Measurements from ENCODE around the gene A4GALT. TPM values are rescaled to one million over a fixed set of nuclear protein-coding genes. Genes with fewer than 3 reads are reported as not detected.

Gene A4GALT
- total and polyA plus RNA-seq, 2 donors (not counting 3 experiments of a cell fraction or from before 2014, with no cell fraction given) = 5.4 to 20.7 TPM

DNA sequence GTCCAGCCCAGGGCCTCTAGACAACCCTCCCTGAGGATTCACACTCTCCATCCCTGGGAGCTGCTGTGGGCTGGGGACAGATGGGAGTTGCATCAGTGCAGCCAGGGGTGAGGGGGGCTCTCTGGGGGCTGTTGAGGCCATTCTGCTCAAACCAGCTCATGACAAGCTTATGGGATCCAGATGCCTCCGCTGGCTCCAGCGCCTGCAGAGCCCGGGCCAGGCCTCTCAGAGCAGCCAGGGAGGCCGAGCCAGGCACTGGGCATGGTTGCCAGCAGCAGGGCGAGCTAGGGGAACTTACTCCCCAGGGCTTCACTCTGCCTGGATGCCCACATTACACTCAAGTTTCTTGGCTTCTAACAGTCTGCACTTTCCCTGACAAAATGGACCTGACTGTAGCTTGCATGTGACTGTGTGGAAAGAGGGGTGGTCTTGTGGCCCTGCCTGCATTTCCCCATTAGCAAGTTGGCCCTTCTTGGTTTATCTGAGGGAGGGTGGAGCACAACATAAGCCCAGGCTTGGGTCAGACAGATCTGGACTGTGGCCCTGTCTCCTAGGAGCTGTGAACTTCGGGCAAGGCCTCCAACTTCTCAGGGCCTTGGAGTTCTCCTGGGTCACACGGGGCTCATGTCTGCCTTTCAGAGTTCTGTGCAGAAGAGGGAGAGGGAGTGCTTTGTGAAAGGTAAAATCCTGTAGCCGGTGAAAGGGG lies 36.9 kb downstream of the A4GALT start:
- Histone ChIP-seq H3K9me3 (replicated peaks; ENCODE audit: control insufficient read depth, insufficient read depth, low read length) (no peaks in the 10 kb centered on the region), H4K20me1 (replicated peaks; ENCODE audit: control insufficient read depth, extremely low read depth, insufficient read depth, low read length) (no peaks in the 10 kb centered on the region), H2AFZ (ENCODE audit: low read depth, low read length) (no peak overlapping the region), H3K4me3 (replicated peaks in 1 of 3; ENCODE audit: insufficient read depth in 1 of 3, low read depth in 1 of 3, low read length in 3 of 3) (no peak overlapping the region), H3K9me1 (replicated peaks; ENCODE audit: control insufficient read depth, extremely low read depth, insufficient read depth, low read length) (no peaks in the 10 kb centered on the region), H3K27ac (ENCODE audit: insufficient read depth, low read depth, low read length) (no peak overlapping the region), H3K4me1 (ENCODE audit: control insufficient read depth, extremely low read depth, insufficient read depth, low read length) (peaks cover 10% of the 10 kb centered on the region), H3K36me3 (ENCODE audit: control insufficient read depth in 2 of 2, extremely low read depth in 1 of 2, insufficient read depth in 2 of 2, low read length in 2 of 2) (no peaks in the 10 kb centered on the region), H3K79me2 (ENCODE audit: control insufficient read depth, insufficient read depth, low read length) (no peaks in the 10 kb centered on the region), H3K27me3 (ENCODE audit: control insufficient read depth in 2 of 2, insufficient read depth in 2 of 2, low read length in 2 of 2) (no peaks in the 10 kb centered on the region), H3K4me2 (ENCODE audit: insufficient read depth, low read length) (no peak overlapping the region), H3K9ac (replicated peaks; ENCODE audit: extremely low read depth, insufficient read depth, low read length) (no peak overlapping the region)
- DNase-seq (ENCODE audit: low read depth, low spot score) (no peak), FAIRE-seq (no peak)
- POLR2A ChIA-PET = no interaction called here
- BruUV-seq (replicated peaks) = no TSS peak
- dilution Hi-C loops (cut with MboI; ENCODE audit: extremely low pct_ligation_motif_present, low sequenced_read_pairs) (no loop called here), intact Hi-C loops (cut with micrococcal nuclease) (no loop called here)
- TF ChIP-seq MYC (IDR thresholded peaks at IDR 0.05; ENCODE audit: low read depth, low read length) (no peak), CTCF (IDR thresholded peaks at IDR 0.05; ENCODE audit: extremely low read depth in 1 of 2, insufficient read depth in 1 of 2, low read depth in 1 of 2, low read length in 2 of 2) (no peak), POLR2AphosphoS5 (IDR thresholded peaks at IDR 0.05; ENCODE audit: insufficient read depth, low read depth, low read length) (no peak), EZH2 (IDR thresholded peaks at IDR 0.05; ENCODE audit: borderline replicate concordance, low read depth, low read length, severe bottlenecking) (no peak), FOS (IDR thresholded peaks at IDR 0.05; ENCODE audit: borderline replicate concordance, insufficient read depth, low read length) (no peak), JUN (IDR thresholded peaks at IDR 0.05; ENCODE audit: borderline replicate concordance, insufficient read depth, insufficient read length, low read depth) (no peak), MAX (IDR thresholded peaks at IDR 0.05; ENCODE audit: insufficient read depth, insufficient read length) (no peak), POLR2A (IDR thresholded peaks at IDR 0.05; ENCODE audit: low read depth, low read length) (no peak), GATA2 (IDR thresholded peaks at IDR 0.05; ENCODE audit: insufficient read depth, insufficient read length, low read depth, low read length) (no peak)
- CTCF ChIA-PET = interaction anchor here (0.8 to 1.7 kb wide), 3 partner anchors 21 to 136 kb away, joined by 4 read pairs; no protein-coding TSS in a partner anchor
